H1 (cell line): ENCODE data around the gene USH1C. TPM values are rescaled to one million over a fixed set of nuclear protein-coding genes. Genes with fewer than 3 reads are reported as not detected.

ENCODE experiments used
- CTCF ChIA-PET: fragments of 300-600 bp; sonication (Branson Sonifier 250); formaldehyde crosslinking; loops from one replicate; lab custom pipeline; 2021; ENCODE audit not compliant: partially characterized antibody; lab: Charles Lee
- POLR2A ChIA-PET: fragments of 300-600 bp; sonication (Branson Sonifier 250); formaldehyde crosslinking; loops from one replicate; lab custom pipeline; 2021; ENCODE audit warnings: inconsistent platforms; ENCODE audit not compliant: partially characterized antibody; lab: Charles Lee
- DNase-seq, 2 experiments: peaks; one replicate each; pipeline versions ENCODE4 v3.0.0 to v3.0.0-alpha.2; 2010 to 2022; ENCODE audit warnings: low spot score in 2 of 2, low read depth in 1 of 2, mixed read lengths in 1 of 2
- FAIRE-seq: peaks from 2 replicates; lab custom pipeline; 2011; peaks lifted over from hg19 to GRCh38; lab: Jason Lieb, UNC
- H2AFZ ChIP-seq: 2 replicates; pipeline ENCODE4 v1.8.1; 2012; ENCODE audit warnings: low read length, inconsistent platforms
- H2AK5ac ChIP-seq: 2 replicates; pipeline ENCODE4 v1.6.1; 2013; ENCODE audit warnings: low read depth, low read length
- H2BK120ac ChIP-seq: replicated peaks from 2 replicates; pipeline ENCODE3; 2013; ENCODE audit warnings: low read depth, low read length, inconsistent platforms
- H2BK12ac ChIP-seq: 2 replicates; pipeline ENCODE4 v1.6.1; 2013; ENCODE audit warnings: low read depth, low read length
- H2BK15ac ChIP-seq: 2 replicates; pipeline ENCODE4 v1.6.1; 2013; ENCODE audit warnings: low read length
- H2BK20ac ChIP-seq: 2 replicates; pipeline ENCODE4 v1.6.1; 2013; ENCODE audit warnings: low read length
- H2BK5ac ChIP-seq: 2 replicates; pipeline ENCODE4 v1.6.1; 2013; ENCODE audit warnings: low read depth, low read length
- H3K14ac ChIP-seq: 2 replicates; pipeline ENCODE4 v1.6.1; 2013; ENCODE audit warnings: inconsistent platforms; ENCODE audit not compliant: insufficient read length
- H3K18ac ChIP-seq: 2 replicates; pipeline ENCODE4 v1.6.1; 2013; ENCODE audit warnings: low read length; ENCODE audit errors: extremely low read depth
- H3K23ac ChIP-seq: 2 replicates; pipeline ENCODE4 v1.6.1; 2013; ENCODE audit warnings: inconsistent platforms; ENCODE audit not compliant: insufficient read length
- H3K23me2 ChIP-seq: 2 replicates; pipeline ENCODE4 v1.6.1; 2013; ENCODE audit warnings: low read depth, low read length
- H3K27ac ChIP-seq: 2 replicates; pipeline ENCODE4 v1.6.1; 2011; ENCODE audit warnings: low read depth, low read length, inconsistent platforms
- H3K27me3 ChIP-seq, 4 experiments: replicated peaks in 1 of 4; 1 replicate in 1 of 4; 2 replicates in 3 of 4; pipeline versions ENCODE4 v1.6.1 to v1.8.1; 2011 to 2013; ENCODE audit warnings: low read length in 3 of 4, mild to moderate bottlenecking in 3 of 4, inconsistent platforms in 2 of 4, mixed read lengths in 2 of 4, moderate library complexity in 1 of 4; ENCODE audit not compliant: control insufficient read depth in 3 of 4, insufficient read depth in 3 of 4; ENCODE audit errors: extremely low read depth in 1 of 4
- H3K36me3 ChIP-seq, 4 experiments: 2 replicates each; pipeline versions ENCODE4 v1.6.1 to v1.8.1; 2011 to 2013; ENCODE audit warnings: mild to moderate bottlenecking in 4 of 4, low read length in 3 of 4, moderate library complexity in 2 of 4, control low read depth in 1 of 4, inconsistent platforms in 1 of 4; ENCODE audit not compliant: insufficient read depth in 4 of 4, control insufficient read depth in 2 of 4
- H3K4ac ChIP-seq: replicated peaks from 2 replicates; pipeline ENCODE3; 2013; ENCODE audit warnings: low read length, low read depth, mixed read lengths, inconsistent platforms; ENCODE audit not compliant: insufficient read length
- H3K4me1 ChIP-seq, 4 experiments: replicated peaks in 1 of 4; 1 replicate in 1 of 4; 2 replicates in 3 of 4; pipeline versions ENCODE4 v1.6.1 to v1.8.1; 2011 to 2013; ENCODE audit warnings: low read length in 3 of 4, inconsistent platforms in 2 of 4, mixed read lengths in 1 of 4; ENCODE audit not compliant: insufficient read depth in 4 of 4, control insufficient read depth in 3 of 4
- H3K4me2 ChIP-seq, 2 experiments: 2 replicates each; pipeline versions ENCODE4 v1.6.1 to v1.8.1; 2011 to 2013; ENCODE audit warnings: low read depth in 2 of 2, low read length in 2 of 2, control low read depth in 1 of 2, inconsistent platforms in 1 of 2, mild to moderate bottlenecking in 1 of 2; ENCODE audit not compliant: insufficient read depth in 1 of 2
- H3K4me3 ChIP-seq, 4 experiments: fragments of 200-600, 300-600 bp in 1 of 4; sonication (generic), shearing (Covaris generic), sonication (Bioruptor Twin) in 1 of 4; 2 replicates each; pipeline versions ENCODE4 v1.5.1 to v1.8.1; 2011 to 2016; ENCODE audit warnings: low read length in 4 of 4, low read depth in 3 of 4, control low read depth in 2 of 4, inconsistent platforms in 2 of 4, mild to moderate bottlenecking in 2 of 4, mixed read lengths in 1 of 4, moderate library complexity in 1 of 4; ENCODE audit not compliant: insufficient read depth in 2 of 4; ENCODE audit errors: extremely low read depth in 1 of 4
- H3K56ac ChIP-seq: replicated peaks from 2 replicates; pipeline ENCODE3; 2013; ENCODE audit warnings: low read depth, mild to moderate bottlenecking, mixed read lengths, low read length, inconsistent platforms; ENCODE audit not compliant: insufficient read length
- H3K79me1 ChIP-seq: 2 replicates; pipeline ENCODE4 v1.6.1; 2013; ENCODE audit warnings: low read depth, low read length, control low read depth
- H3K79me2 ChIP-seq, 2 experiments: 2 replicates each; pipeline versions ENCODE4 v1.6.1 to v1.8.1; 2012 to 2013; ENCODE audit warnings: low read length in 2 of 2, mild to moderate bottlenecking in 2 of 2, inconsistent platforms in 1 of 2; ENCODE audit not compliant: insufficient read depth in 2 of 2, control insufficient read depth in 1 of 2
- H3K9ac ChIP-seq, 4 experiments: replicated peaks in 1 of 4; 1 replicate in 1 of 4; 2 replicates in 3 of 4; pipeline versions ENCODE4 v1.6.1 to v1.8.1; 2011 to 2013; ENCODE audit warnings: low read depth in 3 of 4, low read length in 3 of 4, control low read depth in 2 of 4, mild to moderate bottlenecking in 2 of 4, moderate library complexity in 2 of 4, inconsistent platforms in 1 of 4; ENCODE audit errors: extremely low read depth in 1 of 4
- H3K9me3 ChIP-seq, 2 experiments: 2 replicates each; pipeline versions ENCODE4 v1.6.1 to v1.8.1; 2012 to 2013; ENCODE audit warnings: mild to moderate bottlenecking in 2 of 2, moderate library complexity in 2 of 2, control low read depth in 1 of 2, inconsistent platforms in 1 of 2, low read depth in 1 of 2, low read length in 1 of 2, mixed read lengths in 1 of 2; ENCODE audit not compliant: insufficient read depth in 2 of 2
- H4K20me1 ChIP-seq, 2 experiments: replicated peaks in 1 of 2; 2 replicates each; pipeline versions ENCODE3 to v1.8.1; 2011 to 2013; ENCODE audit warnings: inconsistent platforms in 2 of 2, low read length in 2 of 2, mild to moderate bottlenecking in 1 of 2; ENCODE audit not compliant: insufficient read depth in 2 of 2, control insufficient read depth in 1 of 2
- H4K5ac ChIP-seq: 2 replicates; pipeline ENCODE4 v1.6.1; 2013; ENCODE audit warnings: low read length, low read depth, mixed read lengths, inconsistent platforms; ENCODE audit not compliant: insufficient read length
- H4K8ac ChIP-seq: 2 replicates; pipeline ENCODE4 v1.8.0; 2013; ENCODE audit warnings: mild to moderate bottlenecking, moderate library complexity, low read length, inconsistent platforms; ENCODE audit not compliant: insufficient read depth; ENCODE audit errors: extremely low read depth
- H4K91ac ChIP-seq: replicated peaks from 2 replicates; pipeline ENCODE3; 2013; ENCODE audit warnings: low read length, mixed read lengths, inconsistent platforms; ENCODE audit not compliant: insufficient read length
- RNF2 ChIP-seq: fragments of 200-900, 300-1000 bp; sonication (generic); IDR thresholded peaks from 2 replicates; pipeline ENCODE4 v1.7.1; 2016; ENCODE audit warnings: borderline replicate concordance, low read depth, mild to moderate bottlenecking, antibody characterized with exemption, low read length; ENCODE audit not compliant: poor library complexity, severe bottlenecking; ENCODE audit errors: missing control alignments
- WGBS, 2 experiments: shearing (Covaris generic) in 1 of 2; methylation state at CpG; one replicate each; pipeline versions ENCODE4 v1.1.6 to v1.1.7; 2013 to 2015; ENCODE audit warnings: low lambda C conversion rate in 2 of 2, mixed read lengths in 2 of 2, inconsistent platforms in 1 of 2, low coverage in 1 of 2, missing lambda C conversion rate in 1 of 2; ENCODE audit not compliant: insufficient replicate concordance in 2 of 2, insufficient coverage in 1 of 2, insufficient read length in 1 of 2; ENCODE audit errors: extremely low coverage in 1 of 2, missing lambda C conversion rate in 1 of 2; 5-methylcytosine and 5-hydroxymethylcytosine counted together
- polyA plus RNA-seq, 7 experiments: library from polyadenylated mRNA; depleted of rRNA in 3 of 7; stranded (reverse) in 5 of 7; unstranded in 2 of 7; fragments of >200 nt in 5 of 7; fragments of 200-250 nt in 2 of 7; gene quantifications; 1 replicate in 5 of 7; 2 replicates in 1 of 7; 4 replicates in 1 of 7; pipeline versions ENCODE4 v1.2.1 to v1.2.3, GENCODE V29; 2011 to 2013; ENCODE audit warnings: missing spikeins in 2 of 7, mixed read lengths in 2 of 7
- total RNA-seq: library from RNA; stranded (reverse); fragmentation: NEBNext Ultra II Directional; extraction: Animal tissue kit (Norgen Biotek cat#: 25700); gene quantifications from 2 replicates; pipeline ENCODE4 v1.2.1, GENCODE V29; 2021

Gene USH1C
- total and polyA plus RNA-seq, 2 of the 8 experiments (the other 6 are each of a cell fraction or from before 2014, with no cell fraction given): 1.3 to 1.6 TPM

DNA sequence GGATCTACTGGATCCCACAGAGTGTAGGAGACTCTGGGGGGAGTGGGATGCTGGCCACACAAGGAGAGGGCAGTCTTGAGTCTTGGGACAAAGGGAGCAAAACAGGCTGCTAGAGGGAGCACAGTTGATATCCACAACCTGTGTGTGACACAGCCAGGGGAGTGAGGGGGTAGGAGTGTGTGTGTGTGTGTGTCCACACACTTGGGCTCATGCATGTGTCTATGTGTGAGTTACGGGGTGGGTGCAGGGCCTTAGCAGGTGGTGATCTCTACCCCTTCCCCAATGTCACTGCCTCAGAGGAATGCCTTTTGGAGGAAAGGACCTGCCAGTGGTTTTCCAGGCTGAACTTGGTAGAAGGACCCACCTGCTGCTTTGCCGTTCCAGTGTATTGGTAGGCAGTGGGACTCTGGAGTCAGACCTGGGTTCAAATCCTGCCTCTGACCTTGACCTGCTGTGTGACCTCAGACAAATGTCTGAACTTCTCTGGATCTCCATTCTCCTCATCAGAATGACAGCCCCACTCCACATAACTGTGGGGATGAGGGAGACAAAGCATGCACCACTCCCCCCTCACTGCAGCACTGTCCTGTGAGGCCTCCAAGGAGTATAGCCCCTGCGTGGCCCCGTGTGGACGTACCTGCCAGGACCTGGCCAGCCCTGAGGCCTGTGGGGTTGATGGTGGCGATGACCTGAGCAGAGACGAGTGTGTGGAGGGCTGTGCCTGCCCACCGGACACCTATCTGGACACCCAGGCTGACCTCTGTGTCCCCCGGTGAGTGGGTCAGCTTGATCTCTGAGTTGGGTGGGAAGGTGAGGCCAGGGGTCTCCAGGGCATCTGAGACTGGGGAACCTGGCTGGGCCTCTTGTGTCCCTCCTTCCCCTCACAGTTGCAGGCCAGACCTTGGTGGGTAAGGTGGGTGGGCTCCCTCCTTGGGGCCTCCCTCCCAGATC lies 30.2 kb upstream of the USH1C start:
- ChIA-PET POLR2A (no interaction called here), CTCF (interaction anchor here (0.9 to 6.1 kb wide), 7 partner anchors 11 to 156 kb away, joined by 3 to 54 read pairs (median 5); no protein-coding TSS in a partner anchor)
- H3K9ac ChIP-seq: no peak overlapping the region
- no peak overlapping the region for H4K91ac ChIP-seq
- peak overlapping the region; percentile 12 for H4K8ac ChIP-seq
- no peak overlapping the region for H3K4me2 ChIP-seq
- H3K79me1 ChIP-seq: no peaks in the 10 kb centered on the region
- 84% methylated on average over 9 of the region's 9 CpGs; no CpG with 5 or more reads in 1 of the 2 experiments for WGBS, 2 experiments
- no peak overlapping the region for H2BK20ac ChIP-seq
- DNase-seq (peak in 1 of 2 experiments; percentile 37), FAIRE-seq (no peak)
- no peaks in the 10 kb centered on the region for H3K36me3 ChIP-seq
- 0 out of 2 replicates have a peak overlapping the region, but pooled peaks have one; percentile 17 for H2BK12ac ChIP-seq
- no peak overlapping the region for H3K18ac ChIP-seq
- H2BK120ac ChIP-seq: no peak overlapping the region
- no peaks in the 10 kb centered on the region for H3K27me3 ChIP-seq
- no peaks in the 10 kb centered on the region for H3K79me2 ChIP-seq
- H4K20me1 ChIP-seq: peaks cover 0 to 10% of the 10 kb centered on the region in 2 experiments
- H4K5ac ChIP-seq: no peak overlapping the region
- no peak for TF ChIP-seq RNF2
- H3K27ac ChIP-seq: no peak overlapping the region
- no peak overlapping the region for H3K4ac ChIP-seq
- no peak overlapping the region for H2AFZ ChIP-seq
- H3K56ac ChIP-seq: no peak overlapping the region
- H3K4me3 ChIP-seq: no peak overlapping the region
- no peak overlapping the region for H3K14ac ChIP-seq
- no peak overlapping the region for H3K23ac ChIP-seq
- no peaks in the 10 kb centered on the region for H3K23me2 ChIP-seq
- H3K4me1 ChIP-seq: peaks cover 0 to 6% (median 2%) of the 10 kb centered on the region in 4 experiments; a peak in 5 of 7 replicates
- H3K9me3 ChIP-seq: no peaks in the 10 kb centered on the region
- no peak overlapping the region for H2BK5ac ChIP-seq
- H2AK5ac ChIP-seq: no peak overlapping the region
- no peak overlapping the region for H2BK15ac ChIP-seq
